Cardiac muscle cell (in vitro differentiated cells and primary cell): ENCODE results near the gene ATP2B2. TPM values are rescaled to one million over a fixed set of nuclear protein-coding genes. Genes with fewer than 3 reads are reported as not detected.

ENCODE experiments used
- DNase-seq, 2 donors: peaks; one replicate each; pipeline versions ENCODE4 v3.0.0 to v3.0.0-alpha.2; 2010 to 2017; ENCODE audit warnings: low read depth in 1 of 2, low spot score in 1 of 2
- H3K27ac ChIP-seq: fragments of 200-600 bp; sonication (generic); 2 replicates; pipeline ENCODE4 v1.5.1; 2016
- H3K27me3 ChIP-seq: fragments of 200-600 bp; sonication (generic); 2 replicates; pipeline ENCODE4 v1.6.0; 2016; ENCODE audit warnings: control low read depth
- H3K36me3 ChIP-seq: fragments of 200-600 bp; sonication (generic); 2 replicates; pipeline ENCODE4 v1.5.1; 2016; ENCODE audit warnings: control low read depth
- H3K4me1 ChIP-seq: fragments of 200-600 bp; sonication (generic); 2 replicates; pipeline ENCODE4 v1.8.1; 2017; ENCODE audit warnings: low read depth, mild to moderate bottlenecking, mixed run types
- H3K4me3 ChIP-seq: fragments of 200-600 bp; sonication (generic); 2 replicates; pipeline ENCODE4 v1.5.1; 2016; ENCODE audit warnings: mild to moderate bottlenecking
- H3K9me3 ChIP-seq: fragments of 200-600 bp; sonication (generic); 2 replicates; pipeline ENCODE4 v1.5.1; 2017; ENCODE audit warnings: low read depth, mild to moderate bottlenecking, control low read depth
- polyA plus RNA-seq: library from polyadenylated mRNA; unstranded; fragments of >200 nt; fragmentation: Nextera tagmentation; extraction: Ambion mirVana; gene quantifications from 2 replicates; pipeline ENCODE4 v1.2.1, GENCODE V29; 2016
- total RNA-seq: library from RNA; depleted of rRNA; stranded (reverse); fragments of >200 nt; gene quantifications from 2 replicates; pipeline ENCODE4 v1.2.3, GENCODE V29; 2016
- TF ChIP-seq, protein P1 (sequence below): IDR thresholded peaks from 2 replicates; pipeline ENCODE4 v1.5.1; 2012; ENCODE audit warnings: low read depth, mild to moderate bottlenecking, low read length

Gene ATP2B2
- total and polyA plus RNA-seq, 2 experiments from 2014 or later, result 0.22 to 0.77 TPM

DNA sequence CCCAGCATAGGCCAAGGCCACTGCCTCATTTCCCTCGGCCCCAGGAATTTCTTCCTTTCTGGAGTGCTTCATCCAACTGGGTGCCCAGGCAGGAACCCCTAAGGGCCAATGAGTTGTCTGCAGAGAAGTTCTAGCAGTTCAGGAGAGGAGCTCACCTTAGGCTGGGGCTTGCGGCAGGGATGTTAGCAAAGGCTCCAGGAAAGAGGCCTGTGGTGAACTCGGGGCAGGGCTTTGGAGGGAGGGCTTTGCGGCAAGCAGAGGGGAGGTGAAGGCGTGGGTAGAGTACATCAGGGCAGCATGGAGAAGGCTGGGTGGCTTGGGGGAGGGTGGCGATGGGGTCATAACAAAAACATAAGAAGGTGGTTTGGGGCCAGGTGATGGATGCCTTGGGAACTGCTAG, 213.7 kb downstream of the ATP2B2 start:
- H3K9me3 ChIP-seq, result no peaks in the 10 kb centered on the region
- H3K27ac ChIP-seq, result no peak overlapping the region
- no peaks in the 10 kb centered on the region for H3K27me3 ChIP-seq
- peaks cover 4% of the 10 kb centered on the region for H3K36me3 ChIP-seq
- TF ChIP-seq, protein P1, sequence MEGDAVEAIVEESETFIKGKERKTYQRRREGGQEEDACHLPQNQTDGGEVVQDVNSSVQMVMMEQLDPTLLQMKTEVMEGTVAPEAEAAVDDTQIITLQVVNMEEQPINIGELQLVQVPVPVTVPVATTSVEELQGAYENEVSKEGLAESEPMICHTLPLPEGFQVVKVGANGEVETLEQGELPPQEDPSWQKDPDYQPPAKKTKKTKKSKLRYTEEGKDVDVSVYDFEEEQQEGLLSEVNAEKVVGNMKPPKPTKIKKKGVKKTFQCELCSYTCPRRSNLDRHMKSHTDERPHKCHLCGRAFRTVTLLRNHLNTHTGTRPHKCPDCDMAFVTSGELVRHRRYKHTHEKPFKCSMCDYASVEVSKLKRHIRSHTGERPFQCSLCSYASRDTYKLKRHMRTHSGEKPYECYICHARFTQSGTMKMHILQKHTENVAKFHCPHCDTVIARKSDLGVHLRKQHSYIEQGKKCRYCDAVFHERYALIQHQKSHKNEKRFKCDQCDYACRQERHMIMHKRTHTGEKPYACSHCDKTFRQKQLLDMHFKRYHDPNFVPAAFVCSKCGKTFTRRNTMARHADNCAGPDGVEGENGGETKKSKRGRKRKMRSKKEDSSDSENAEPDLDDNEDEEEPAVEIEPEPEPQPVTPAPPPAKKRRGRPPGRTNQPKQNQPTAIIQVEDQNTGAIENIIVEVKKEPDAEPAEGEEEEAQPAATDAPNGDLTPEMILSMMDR, result no peak
- DNase-seq, result no peak
- no peak overlapping the region for H3K4me3 ChIP-seq
- no peaks in the 10 kb centered on the region for H3K4me1 ChIP-seq

DNA sequence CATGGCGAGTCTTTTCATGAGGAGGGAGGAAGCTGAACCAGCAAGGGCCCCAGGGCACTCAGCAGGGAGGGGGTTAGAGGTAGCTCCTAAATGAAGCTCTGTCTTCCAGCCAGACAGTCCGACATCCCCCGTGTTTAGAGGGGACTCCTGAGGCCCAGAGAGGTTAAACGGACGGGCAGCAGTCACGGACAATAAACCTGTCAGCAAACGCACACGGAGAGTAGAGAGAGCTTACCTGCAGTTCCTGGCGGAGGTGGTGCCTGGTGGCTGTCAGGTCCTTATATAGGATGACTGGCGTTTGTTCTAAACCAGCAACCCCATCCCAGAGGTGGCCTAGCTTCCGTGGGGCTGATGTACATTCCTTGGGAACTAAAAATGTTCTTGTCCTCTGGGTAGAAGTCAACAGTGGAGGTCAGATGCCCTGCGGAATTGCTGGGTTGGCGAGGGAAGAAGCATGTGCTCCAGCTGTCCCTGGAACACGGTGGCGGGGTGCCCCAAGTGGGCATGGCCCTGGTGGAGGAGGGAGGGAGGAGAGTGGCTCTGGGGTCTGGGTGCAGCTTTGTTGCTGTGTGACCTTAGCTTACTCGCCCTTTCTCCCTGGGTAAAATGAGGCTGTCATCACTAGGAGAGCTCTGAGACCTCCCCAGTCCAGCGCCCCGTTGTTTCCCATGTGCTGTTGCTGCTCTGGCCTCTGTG, 214.8 kb downstream of the ATP2B2 start:
- no peak overlapping the region for H3K27ac ChIP-seq

DNA sequence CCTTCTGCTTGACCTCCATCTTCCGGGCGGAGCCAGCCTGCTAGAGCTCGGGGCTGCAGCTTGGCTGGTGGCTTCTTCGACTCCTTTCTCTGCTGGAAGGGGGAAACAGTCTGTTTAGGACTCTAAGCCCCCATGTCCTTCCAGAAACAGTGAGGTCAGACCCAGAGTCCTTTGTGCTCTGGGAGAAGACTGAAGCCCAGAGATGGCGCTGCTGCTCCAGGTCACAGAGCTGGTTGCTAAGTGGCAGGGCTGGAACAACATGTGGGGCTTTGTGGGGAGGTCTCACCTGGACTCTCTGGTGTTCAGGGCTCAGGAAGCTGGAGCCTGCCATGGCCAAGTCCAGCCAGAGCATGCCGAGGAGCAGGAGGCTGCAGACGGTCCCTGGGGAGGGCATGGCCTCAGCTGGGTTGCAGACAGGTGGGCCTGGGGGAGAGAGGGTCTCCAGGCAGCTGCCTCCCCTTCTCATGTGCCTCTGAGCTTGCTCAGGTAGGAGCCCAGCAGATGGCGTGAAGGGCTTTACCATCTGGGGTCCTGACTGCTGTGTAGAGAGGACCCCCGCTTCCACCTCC, 215.5 kb downstream of the ATP2B2 start:
- Histone ChIP-seq H3K36me3 (peaks cover under 1% of the 10 kb centered on the region), H3K27ac (no peak overlapping the region), H3K4me3 (no peak overlapping the region), H3K4me1 (no peaks in the 10 kb centered on the region), H3K9me3 (no peaks in the 10 kb centered on the region), H3K27me3 (no peaks in the 10 kb centered on the region)
- TF ChIP-seq, protein P1, result no peak
- no peak for DNase-seq

More for the DNA sequence above, 214.8 kb downstream of the ATP2B2 start:
- no peak overlapping the region for H3K4me3 ChIP-seq
- H3K9me3 ChIP-seq, result no peaks in the 10 kb centered on the region
- DNase-seq, result no peak
- TF ChIP-seq, protein P1, result no peak
- peaks cover 4% of the 10 kb centered on the region for H3K36me3 ChIP-seq
- H3K4me1 ChIP-seq, result no peaks in the 10 kb centered on the region
- no peaks in the 10 kb centered on the region for H3K27me3 ChIP-seq

DNA sequence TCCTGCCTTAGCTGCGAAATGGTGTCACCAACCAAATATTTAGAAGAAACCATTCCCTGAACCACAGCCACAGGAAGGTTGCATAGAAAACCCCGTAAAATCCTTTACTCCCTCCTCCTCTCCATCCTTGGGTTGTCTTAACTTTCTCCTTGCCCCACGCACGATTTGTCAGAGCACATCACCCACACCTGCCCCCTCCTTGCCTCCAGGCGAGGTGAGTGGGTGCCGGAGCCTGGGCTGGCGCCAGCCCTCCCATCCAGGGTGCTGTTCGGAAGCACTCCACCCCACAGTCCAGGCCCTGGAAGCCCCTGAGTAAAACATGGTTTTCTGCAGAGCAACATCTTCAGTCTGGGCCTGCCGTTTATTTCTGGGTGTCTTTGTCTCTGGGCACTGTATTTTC, 216.3 kb downstream of the ATP2B2 start:
- Histone ChIP-seq H3K36me3 (no peaks in the 10 kb centered on the region), H3K4me3 (no peak overlapping the region), H3K4me1 (no peaks in the 10 kb centered on the region), H3K9me3 (no peaks in the 10 kb centered on the region), H3K27me3 (no peaks in the 10 kb centered on the region), H3K27ac (no peak overlapping the region)
- DNase-seq, result no peak
- TF ChIP-seq, protein P1, result no peak

DNA sequence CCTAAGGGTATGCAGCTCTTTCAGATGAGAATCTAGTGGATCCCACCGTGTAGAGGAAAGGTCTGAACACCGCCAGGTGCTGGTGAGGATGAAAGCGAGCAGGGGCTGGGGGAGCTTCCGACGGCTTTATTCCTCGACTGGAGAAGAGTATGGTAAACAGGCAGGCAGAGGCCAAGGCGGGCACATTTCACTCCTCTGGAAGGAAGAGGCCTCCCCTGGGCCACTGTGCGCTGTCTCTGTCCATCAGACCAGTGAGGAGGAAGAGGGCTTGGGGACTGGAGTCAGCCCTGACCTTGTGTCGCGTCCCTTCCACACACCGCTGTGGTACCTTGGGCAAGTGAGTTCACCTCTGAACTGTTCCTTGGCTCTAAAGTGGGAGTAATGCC, 216.8 kb downstream of the ATP2B2 start:
- TF ChIP-seq, protein P1, result no peak
- no peaks in the 10 kb centered on the region for H3K4me1 ChIP-seq
- no peaks in the 10 kb centered on the region for H3K9me3 ChIP-seq
- H3K27me3 ChIP-seq, result no peaks in the 10 kb centered on the region
- no peak overlapping the region for H3K27ac ChIP-seq
- H3K4me3 ChIP-seq, result no peak overlapping the region
- H3K36me3 ChIP-seq, result peaks cover under 1% of the 10 kb centered on the region
- DNase-seq, result no peak
